Astrocyte of the spinal cord (primary cell): ENCODE measurements around the gene ATN1.

Source experiments
- DNase-seq: peaks from one replicate; pipeline ENCODE4 v3.0.0; 2011; ENCODE audit warnings: low read depth, low spot score
- H3K4me3 ChIP-seq: 2 replicates; pipeline ENCODE4 v1.5.1; 2011; ENCODE audit warnings: low read depth, mild to moderate bottlenecking, low read length, moderate library complexity
- CTCF ChIP-seq: IDR thresholded peaks from 2 replicates; pipeline ENCODE4 v1.5.1; 2012; ENCODE audit warnings: low read depth, mild to moderate bottlenecking, low read length, inconsistent platforms
- in situ Hi-C: cut with HindIII; loops from 2 replicates; pipeline ENCODE4 v1.10.0; 2017; ENCODE audit warnings: low sequenced_read_pairs

Gene ATN1

GRCh38 chr12:6937481-6938352, 10.0 kb downstream of the ATN1 start:
- in situ Hi-C loops: no loop called here
- peak overlapping the region; percentile 50 for H3K4me3 ChIP-seq
- DNase-seq: peak; percentile 95
- TF ChIP-seq CTCF: peak; percentile 97

GRCh38 chr12:6938353-6939190, 10.8 kb downstream of the ATN1 start:
- H3K4me3 ChIP-seq: peak overlapping the region; percentile 50
- TF ChIP-seq CTCF: no peak
- no peak for DNase-seq
- in situ Hi-C loops: no loop called here

GRCh38 chr12:6939191-6939540, 11.4 kb downstream of the ATN1 start:
- in situ Hi-C loops: no loop called here
- TF ChIP-seq CTCF: no peak
- DNase-seq: no peak
- H3K4me3 ChIP-seq: no peak overlapping the region

- in situ Hi-C loops: no loop called here
- TF ChIP-seq CTCF: no peak
- no peak overlapping the region for H3K4me3 ChIP-seq
- DNase-seq: no peak
Observed at GRCh38 chr12:6941267-6941666, 13.5 kb downstream of the ATN1 start.

- no peak overlapping the region for H3K4me3 ChIP-seq
- in situ Hi-C loops: no loop called here
- DNase-seq: no peak
- TF ChIP-seq CTCF: no peak
Observed at GRCh38 chr12:6941782-6942181, 14.0 kb downstream of the ATN1 start.

- in situ Hi-C loops: no loop called here
- DNase-seq: peak; percentile 29
- no peak overlapping the region for H3K4me3 ChIP-seq
- TF ChIP-seq CTCF: no peak
Observed at GRCh38 chr12:6942331-6942665, 14.5 kb downstream of the ATN1 start.
